Activated T-helper 1 cell treated with anti-CD3 and anti-CD28 coated beads, Interleukin-12 subunit alpha, Interleukin-12 subunit beta, Interleukin-2, Interleukin-4 antibody, amounts not matched to agents 30 ng/mL and 10 ng/mL and 1 ng/mL, durations not matched to agents 14 hours and 24 hours and 36 hours (primary cell): ENCODE measurements around the gene ATP12A. TPM values are rescaled to one million over a fixed set of nuclear protein-coding genes. Genes with fewer than 3 reads are reported as not detected.

ENCODE experiments used
- DNase-seq: peaks from one replicate; pipeline ENCODE4 v3.0.0; 2021; ENCODE audit warnings: low spot score
- H3K27ac Mint-ChIP-seq: one replicate; pipeline ENCODE4 v1.8.0; 2021; ENCODE audit warnings: mild to moderate bottlenecking, mixed read lengths
- H3K27me3 Mint-ChIP-seq: one replicate; pipeline ENCODE4 v1.8.0; 2022; ENCODE audit warnings: mild to moderate bottlenecking, moderate library complexity, mixed read lengths; ENCODE audit not compliant: insufficient read depth
- H3K36me3 Mint-ChIP-seq: one replicate; pipeline ENCODE4 v1.8.0; 2021; ENCODE audit warnings: low read depth, mixed read lengths
- H3K4me1 Mint-ChIP-seq: one replicate; pipeline ENCODE4 v1.8.0; 2021; ENCODE audit warnings: low read depth, mixed read lengths
- H3K4me3 Mint-ChIP-seq: one replicate; pipeline ENCODE4 v1.8.0; 2021; ENCODE audit warnings: mild to moderate bottlenecking, moderate library complexity, mixed read lengths
- H3K9me3 Mint-ChIP-seq: one replicate; pipeline ENCODE4 v1.8.0; 2021; ENCODE audit warnings: mixed read lengths
- intact Hi-C: fragments of 100-400 bp; cut with micrococcal nuclease; formaldehyde crosslinking; loops from one replicate; pipeline ENCODE4 v1.15.1; 2024
- total RNA-seq: library from RNA; stranded (reverse); gene quantifications from 2 replicates; pipeline ENCODE4 v1.2.3, GENCODE V29; 2022

The ATP12A gene
- total RNA-seq, 1 donor from 2014 or later = 0.16 TPM

GRCh38 chr13:24668955-24669582 is 11.1 kb upstream of the ATP12A start:
- intact Hi-C loops = no loop called here
- peaks cover 15% of the 10 kb centered on the region for H3K4me1 Mint-ChIP-seq
- peaks cover 13% of the 10 kb centered on the region for H3K27me3 Mint-ChIP-seq
- H3K27ac Mint-ChIP-seq = no peak overlapping the region
- no peak overlapping the region for H3K4me3 Mint-ChIP-seq
- DNase-seq = no peak
- H3K9me3 Mint-ChIP-seq = no peaks in the 10 kb centered on the region
- no peaks in the 10 kb centered on the region for H3K36me3 Mint-ChIP-seq

GRCh38 chr13:24670174-24670573 is 10.0 kb upstream of the ATP12A start:
- intact Hi-C loops = loop anchor here (5.0 kb wide), 1 partner anchor 43 kb away; no protein-coding TSS in a partner anchor
- no peak for DNase-seq
- H3K9me3 Mint-ChIP-seq = no peaks in the 10 kb centered on the region
- no peaks in the 10 kb centered on the region for H3K36me3 Mint-ChIP-seq
- H3K4me3 Mint-ChIP-seq = no peak overlapping the region
- H3K4me1 Mint-ChIP-seq = peaks cover 15% of the 10 kb centered on the region
- peaks cover 17% of the 10 kb centered on the region for H3K27me3 Mint-ChIP-seq
- H3K27ac Mint-ChIP-seq = no peak overlapping the region

GRCh38 chr13:24670961-24671381 is 9.2 kb upstream of the ATP12A start:
- Mint-ChIP-seq H3K9me3 (no peaks in the 10 kb centered on the region), H3K4me3 (no peak overlapping the region), H3K36me3 (no peaks in the 10 kb centered on the region), H3K27me3 (peaks cover 17% of the 10 kb centered on the region), H3K27ac (no peak overlapping the region), H3K4me1 (peaks cover 15% of the 10 kb centered on the region)
- intact Hi-C loops = loop anchor here (1.0 to 5.0 kb wide), 3 partner anchors 44 to 90 kb away; no protein-coding TSS in a partner anchor
- no peak for DNase-seq

- no peak overlapping the region for H3K27ac Mint-ChIP-seq
- no peak overlapping the region for H3K4me3 Mint-ChIP-seq
- no peaks in the 10 kb centered on the region for H3K9me3 Mint-ChIP-seq
- no peak for DNase-seq
- H3K36me3 Mint-ChIP-seq = no peaks in the 10 kb centered on the region
- peaks cover 15% of the 10 kb centered on the region for H3K4me1 Mint-ChIP-seq
- intact Hi-C loops = loop anchor here (1.0 to 5.0 kb wide), 3 partner anchors 44 to 90 kb away; no protein-coding TSS in a partner anchor
- H3K27me3 Mint-ChIP-seq = peaks cover 17% of the 10 kb centered on the region
Observed at GRCh38 chr13:24671386-24672113, 8.7 kb upstream of the ATP12A start.

GRCh38 chr13:24672141-24673132 is 7.8 kb upstream of the ATP12A start:
- H3K27ac Mint-ChIP-seq = no peak overlapping the region
- no peaks in the 10 kb centered on the region for H3K36me3 Mint-ChIP-seq
- peaks cover 21% of the 10 kb centered on the region for H3K27me3 Mint-ChIP-seq
- intact Hi-C loops = loop anchor here (5.0 kb wide), 1 partner anchor 45 kb away; no protein-coding TSS in a partner anchor
- no peaks in the 10 kb centered on the region for H3K9me3 Mint-ChIP-seq
- DNase-seq = no peak
- H3K4me1 Mint-ChIP-seq = peaks cover 15% of the 10 kb centered on the region
- no peak overlapping the region for H3K4me3 Mint-ChIP-seq

- Mint-ChIP-seq H3K4me3 (no peak overlapping the region), H3K4me1 (peaks cover 15% of the 10 kb centered on the region)
Observed at GRCh38 chr13:24675806-24676570, 4.2 kb upstream of the ATP12A start.

GRCh38 chr13:24678151-24678550 is 2.1 kb upstream of the ATP12A start:
- H3K9me3 Mint-ChIP-seq = no peaks in the 10 kb centered on the region
- peaks cover 3% of the 10 kb centered on the region for H3K36me3 Mint-ChIP-seq
- H3K4me3 Mint-ChIP-seq = no peak overlapping the region
- H3K4me1 Mint-ChIP-seq = peaks cover 7% of the 10 kb centered on the region
- intact Hi-C loops = no loop called here
- peaks cover 46% of the 10 kb centered on the region for H3K27me3 Mint-ChIP-seq
- H3K27ac Mint-ChIP-seq = no peak overlapping the region
- no peak for DNase-seq

More at GRCh38 chr13:24675806-24676570, 4.2 kb upstream of the ATP12A start:
- DNase-seq = no peak
- Mint-ChIP-seq H3K36me3 (peaks cover 3% of the 10 kb centered on the region), H3K9me3 (no peaks in the 10 kb centered on the region), H3K27ac (no peak overlapping the region), H3K27me3 (peaks cover 44% of the 10 kb centered on the region)
- intact Hi-C loops = no loop called here

GRCh38 chr13:24679686-24680085 is 522 bp upstream of the ATP12A start:
- Mint-ChIP-seq H3K27ac (no peak overlapping the region), H3K27me3 (peaks cover 44% of the 10 kb centered on the region), H3K9me3 (no peaks in the 10 kb centered on the region), H3K36me3 (peaks cover 3% of the 10 kb centered on the region), H3K4me1 (peaks cover 22% of the 10 kb centered on the region), H3K4me3 (peak overlapping the region; percentile 25)
- no peak for DNase-seq
- intact Hi-C loops = loop anchor here (10.0 kb wide), 1 partner anchor 405 kb away; no protein-coding TSS in a partner anchor

- peaks cover 32% of the 10 kb centered on the region for H3K4me1 Mint-ChIP-seq
- intact Hi-C loops = loop anchor here (10.0 kb wide), 1 partner anchor 406 kb away; no protein-coding TSS in a partner anchor
- H3K4me3 Mint-ChIP-seq = no peak overlapping the region
- no peak for DNase-seq
- H3K27ac Mint-ChIP-seq = no peak overlapping the region
- H3K27me3 Mint-ChIP-seq = peaks cover 46% of the 10 kb centered on the region
- H3K36me3 Mint-ChIP-seq = peaks cover 3% of the 10 kb centered on the region
- no peaks in the 10 kb centered on the region for H3K9me3 Mint-ChIP-seq
Observed at GRCh38 chr13:24680921-24681604, 855 bp downstream of the ATP12A start.

GRCh38 chr13:24681930-24682329 is 1.7 kb downstream of the ATP12A start:
- H3K27me3 Mint-ChIP-seq = peaks cover 46% of the 10 kb centered on the region
- H3K4me3 Mint-ChIP-seq = no peak overlapping the region
- H3K4me1 Mint-ChIP-seq = peaks cover 32% of the 10 kb centered on the region
- no peak for DNase-seq
- H3K36me3 Mint-ChIP-seq = peaks cover 3% of the 10 kb centered on the region
- H3K9me3 Mint-ChIP-seq = no peaks in the 10 kb centered on the region
- intact Hi-C loops = loop anchor here (10.0 kb wide), 1 partner anchor 407 kb away; no protein-coding TSS in a partner anchor
- no peak overlapping the region for H3K27ac Mint-ChIP-seq

GRCh38 chr13:24682353-24682752 is 2.1 kb downstream of the ATP12A start:
- peaks cover 45% of the 10 kb centered on the region for H3K27me3 Mint-ChIP-seq
- H3K9me3 Mint-ChIP-seq = no peaks in the 10 kb centered on the region
- H3K4me1 Mint-ChIP-seq = peaks cover 32% of the 10 kb centered on the region
- DNase-seq = no peak
- H3K4me3 Mint-ChIP-seq = no peak overlapping the region
- H3K27ac Mint-ChIP-seq = no peak overlapping the region
- H3K36me3 Mint-ChIP-seq = peaks cover 3% of the 10 kb centered on the region
- intact Hi-C loops = loop anchor here (10.0 kb wide), 1 partner anchor 408 kb away; no protein-coding TSS in a partner anchor
